ENCODE measurements around the gene ACKR2.

The ACKR2 gene

DNA sequence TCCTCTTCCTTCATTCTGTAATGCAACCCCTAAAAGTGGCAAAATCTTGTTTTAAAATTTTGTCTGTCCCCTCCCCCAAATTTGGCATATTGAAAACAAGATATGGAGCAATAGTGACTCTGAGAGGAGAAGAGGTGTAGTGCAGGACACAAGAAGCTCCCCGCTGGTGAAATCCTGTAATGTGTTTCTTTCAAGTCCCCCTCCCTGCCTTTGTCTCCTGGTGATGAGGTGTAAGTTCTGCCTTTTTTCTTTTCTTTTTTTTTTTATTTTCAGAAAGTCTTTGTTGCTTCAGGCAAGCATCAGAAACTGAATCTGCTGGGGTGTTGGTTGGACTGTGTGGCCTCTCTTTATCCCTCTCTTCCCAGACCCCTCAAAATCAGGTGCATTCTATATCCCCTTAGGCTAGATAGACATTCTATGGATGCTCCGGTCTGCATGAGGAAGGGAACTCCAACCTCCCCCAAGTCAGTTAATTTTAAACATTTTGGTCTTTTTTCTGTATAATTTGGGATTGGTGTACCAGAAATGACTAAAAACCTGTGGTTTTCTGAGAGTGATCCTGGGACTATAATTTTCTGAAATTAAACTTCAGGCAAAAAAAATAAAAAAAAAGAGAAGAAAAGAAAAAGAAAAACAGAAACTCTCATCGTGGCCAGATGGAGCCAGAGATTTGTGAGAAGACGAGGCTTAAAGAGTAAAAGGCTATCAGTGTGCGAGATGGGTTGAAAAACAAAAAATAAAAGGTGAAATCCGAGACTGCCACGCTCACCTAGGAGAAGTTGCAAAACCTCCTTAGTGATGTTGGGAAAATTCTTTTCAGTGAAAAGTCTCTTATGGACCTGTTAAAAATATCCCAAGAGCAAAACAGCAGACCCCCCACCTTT lies 21.4 kb downstream of the ACKR2 start:
- DNase-seq = peak in 1 of 2 experiments; percentile 11

DNA sequence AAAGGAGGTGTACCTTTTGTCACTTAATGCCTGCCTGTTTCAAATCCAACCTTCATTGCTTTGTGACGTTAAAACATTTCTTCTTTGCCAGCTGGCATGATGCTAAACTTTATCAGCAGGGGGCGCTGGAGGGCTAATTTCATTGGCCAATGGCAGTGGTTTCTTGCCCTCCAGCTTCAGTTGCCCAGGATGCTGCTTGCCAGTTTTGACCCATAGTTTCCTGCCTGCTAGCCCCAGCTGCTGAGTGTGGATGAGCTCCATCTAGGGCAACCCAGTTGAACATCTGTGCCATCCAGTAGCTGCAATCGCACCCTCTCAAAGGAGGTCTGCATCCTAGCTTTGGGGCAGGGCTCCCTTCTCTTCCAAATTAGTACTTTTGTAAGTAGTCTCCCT lies 22.1 kb downstream of the ACKR2 start:
- peak; percentile 46 to 54 for DNase-seq

DNA sequence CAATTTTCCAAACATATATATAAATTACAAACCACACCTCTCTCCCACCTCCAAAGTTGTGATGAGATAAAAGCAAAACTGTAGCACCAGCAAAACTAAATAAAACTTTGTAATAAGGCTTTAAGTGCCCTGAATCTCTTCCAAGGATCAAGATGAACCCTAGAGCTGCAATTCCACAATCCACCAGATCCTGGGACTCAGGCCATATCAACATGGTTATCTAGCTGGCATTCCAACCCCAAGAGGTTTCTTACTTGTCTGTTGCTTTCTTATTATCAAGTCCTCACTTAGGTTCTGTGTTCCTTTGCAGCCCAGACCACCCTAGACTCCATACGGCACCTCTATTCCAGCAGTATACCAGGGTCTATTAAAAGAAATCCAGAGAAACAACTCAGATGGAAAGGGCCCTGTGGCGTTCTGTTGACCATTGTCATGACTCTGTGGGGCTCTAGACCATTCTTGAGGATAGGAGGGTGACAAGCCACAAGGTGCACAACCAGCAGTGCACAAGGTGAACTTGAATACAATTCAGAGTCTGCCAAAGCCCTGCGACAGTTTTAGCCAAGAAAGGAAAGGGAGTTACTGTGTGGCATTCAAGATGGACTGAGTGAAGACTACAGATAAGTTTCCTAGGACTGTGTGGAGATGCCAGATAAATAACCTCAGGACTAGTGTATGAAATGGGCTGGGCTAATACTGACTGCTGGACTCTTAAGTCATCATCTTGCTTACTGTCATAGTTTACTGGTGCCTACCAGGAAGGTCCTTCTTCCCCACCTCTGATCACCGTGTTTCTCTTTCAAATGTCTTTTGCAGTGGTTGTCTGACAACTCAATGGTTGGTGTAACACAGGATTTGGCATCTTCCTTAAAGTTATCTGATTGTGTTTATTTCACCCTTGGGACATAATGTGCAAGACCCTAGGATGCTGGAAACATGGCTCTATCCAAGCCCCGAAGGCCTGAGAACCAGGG lies 27.2 kb downstream of the ACKR2 start:
- no peak for DNase-seq

DNA sequence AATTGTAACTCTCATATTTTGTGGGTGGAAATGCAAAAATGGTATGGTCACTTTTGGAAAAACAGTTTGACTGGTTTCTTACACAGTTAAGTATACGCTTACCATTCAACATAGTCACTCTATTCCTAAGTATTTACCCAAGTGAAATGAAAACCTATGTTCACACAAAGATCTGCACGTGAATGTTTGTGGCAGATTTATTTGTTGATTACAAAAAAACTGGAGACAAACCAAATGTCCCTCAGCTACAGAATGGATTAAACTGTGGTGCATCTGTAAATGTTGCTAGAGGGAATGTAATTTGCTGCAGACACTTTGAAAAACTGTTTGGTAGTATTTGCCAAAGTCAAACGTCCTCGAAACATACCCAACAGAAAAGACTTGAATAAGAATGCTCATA lies 29.3 kb downstream of the ACKR2 start:
- DNase-seq = no peak

DNA sequence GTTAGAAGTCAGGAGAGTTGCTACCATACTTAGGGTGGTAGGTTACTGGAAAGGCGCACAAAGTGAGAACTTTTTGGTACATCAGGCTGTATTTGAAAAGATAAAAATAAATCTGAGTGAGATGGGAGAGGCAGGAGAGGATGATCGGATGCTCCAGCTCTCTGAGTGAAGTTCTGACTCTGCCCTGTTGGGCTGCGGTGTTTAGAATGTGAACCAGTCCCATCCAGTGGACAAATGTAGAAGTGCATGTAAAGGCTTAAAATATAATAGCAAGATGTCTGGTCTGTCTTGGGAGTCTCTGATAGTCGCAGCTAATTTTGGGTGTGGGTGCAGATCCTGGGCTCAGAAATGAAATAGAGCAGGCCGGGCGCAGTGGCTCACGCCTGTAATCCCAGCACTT lies 30.4 kb downstream of the ACKR2 start:
- DNase-seq = peak in 1 of 2 experiments; percentile 14

DNA sequence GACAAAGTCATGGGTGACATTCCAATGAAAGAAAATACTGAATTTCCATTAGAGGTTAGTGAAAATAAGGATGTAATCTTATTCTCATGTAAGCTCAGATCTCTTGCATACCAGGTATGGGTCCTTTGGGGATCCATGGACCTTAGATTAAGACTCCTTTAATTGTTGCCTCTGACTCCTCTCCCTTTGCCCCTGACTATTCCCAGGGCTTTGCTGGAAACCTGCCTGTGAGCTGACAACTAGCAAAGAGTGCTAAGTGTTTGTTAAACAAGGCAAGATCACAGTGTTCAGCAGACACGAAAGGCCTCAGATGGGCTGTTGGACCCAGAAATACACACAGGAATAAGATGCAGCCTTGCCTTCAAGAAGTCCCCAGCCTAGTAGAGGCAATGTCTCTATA lies 32.1 kb downstream of the ACKR2 start:
- no peak for DNase-seq

DNA sequence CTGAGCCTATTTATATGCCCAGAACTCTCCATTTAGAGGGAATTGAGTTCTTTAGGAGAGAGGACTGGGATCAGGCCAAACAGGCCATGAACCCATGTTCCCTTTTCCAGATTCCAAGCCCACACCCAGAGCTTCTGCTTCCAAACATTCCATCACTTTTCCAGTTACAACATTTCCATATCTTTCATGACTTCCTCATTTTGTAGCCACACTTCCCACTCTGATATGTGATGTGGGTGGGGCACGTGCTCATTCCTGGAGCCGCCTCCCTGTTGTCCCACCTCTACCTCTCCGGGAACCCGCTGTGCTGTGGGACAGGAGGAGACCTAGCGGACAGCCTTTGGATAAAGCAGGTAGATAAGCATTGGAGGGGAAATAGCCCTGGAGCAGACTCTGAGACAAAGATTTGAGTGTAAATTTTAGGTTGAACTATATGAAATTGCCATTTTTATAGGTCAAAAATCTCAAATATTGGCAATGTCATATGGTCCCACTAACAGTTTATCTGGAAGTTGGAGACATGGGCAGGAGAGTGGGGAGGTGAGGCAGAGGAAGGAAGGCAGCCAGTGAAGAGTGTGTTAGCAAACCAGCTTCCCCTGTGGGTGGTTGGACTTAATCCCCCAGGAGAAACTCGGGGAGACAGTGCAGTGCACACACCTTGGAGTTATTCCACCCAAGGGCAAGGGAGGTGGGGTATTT lies 34.6 kb downstream of the ACKR2 start:
- no peak for DNase-seq

DNA sequence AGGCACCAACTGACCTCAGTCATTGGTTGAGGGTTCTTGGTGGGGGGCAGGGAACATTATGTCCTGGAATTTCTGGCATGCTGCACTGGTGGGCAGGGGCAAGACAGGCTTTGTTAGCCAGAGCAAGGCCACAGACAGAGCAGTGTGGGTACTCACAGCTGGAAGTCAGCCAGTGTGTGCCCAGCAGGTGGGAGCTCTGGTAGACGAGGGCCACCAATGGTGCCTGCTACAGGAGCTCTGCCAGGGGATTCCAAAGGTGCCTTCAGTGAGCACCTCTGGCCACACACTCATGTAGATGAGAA lies 35.1 kb downstream of the ACKR2 start:
- DNase-seq = no peak

DNA sequence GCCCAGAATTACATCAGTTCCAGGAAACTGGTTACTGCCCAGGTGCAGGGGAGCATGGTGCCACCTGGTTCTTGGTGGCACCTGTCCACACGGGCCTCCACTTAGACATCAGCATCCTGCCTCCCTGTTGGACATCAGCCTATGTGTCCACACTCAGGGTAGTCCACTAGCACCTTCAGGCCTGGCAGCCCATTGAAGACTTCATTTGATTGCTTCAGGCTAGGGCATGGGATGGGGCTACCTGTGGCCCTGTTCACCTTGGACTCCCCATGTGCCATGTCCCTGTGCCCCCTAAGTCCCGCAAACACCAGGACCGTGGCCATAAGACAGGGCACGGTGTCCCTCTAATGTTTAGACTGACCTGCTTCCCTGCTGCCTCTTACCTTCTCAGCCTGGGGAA lies 35.6 kb downstream of the ACKR2 start:
- no peak for DNase-seq

DNA sequence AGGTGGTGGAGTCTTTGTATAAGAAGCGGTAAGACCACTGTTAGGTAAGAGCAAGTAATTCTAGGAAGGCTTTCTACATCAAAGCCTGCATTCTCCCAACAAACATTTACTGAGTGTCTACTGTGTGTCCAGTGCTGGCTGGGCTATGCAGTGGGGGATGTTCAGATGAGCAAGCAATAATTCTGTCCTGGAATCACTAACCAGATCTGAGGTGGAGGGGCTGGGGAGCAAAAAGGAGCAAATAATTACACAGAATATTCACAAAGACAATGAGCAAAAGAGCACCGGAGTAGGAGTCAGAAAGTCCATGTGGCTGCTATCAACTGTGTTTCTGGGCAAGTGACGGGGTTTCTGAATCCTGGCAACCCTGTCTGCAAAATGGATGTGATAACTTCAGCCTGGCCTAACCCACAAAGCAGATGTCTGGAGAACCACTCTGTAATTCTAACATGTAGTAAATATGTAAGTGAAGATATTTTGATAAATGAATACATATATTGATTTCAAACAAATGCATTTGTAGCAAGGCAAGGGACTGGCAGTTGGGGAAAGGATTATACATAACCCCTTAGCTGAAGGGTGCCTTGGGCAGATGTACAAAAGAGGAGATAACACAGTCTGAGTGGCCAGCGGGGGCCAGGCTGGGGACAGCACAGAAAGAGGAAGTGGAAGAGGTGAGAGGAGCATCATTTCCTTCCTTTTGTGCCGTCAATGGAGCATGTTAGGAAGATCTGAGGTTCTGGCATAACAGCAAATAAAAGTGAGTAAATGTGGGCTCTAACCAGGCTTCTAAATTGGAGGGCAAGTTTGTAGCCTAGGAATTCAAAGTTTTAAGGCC lies 37.7 kb downstream of the ACKR2 start:
- no peak for DNase-seq

DNA sequence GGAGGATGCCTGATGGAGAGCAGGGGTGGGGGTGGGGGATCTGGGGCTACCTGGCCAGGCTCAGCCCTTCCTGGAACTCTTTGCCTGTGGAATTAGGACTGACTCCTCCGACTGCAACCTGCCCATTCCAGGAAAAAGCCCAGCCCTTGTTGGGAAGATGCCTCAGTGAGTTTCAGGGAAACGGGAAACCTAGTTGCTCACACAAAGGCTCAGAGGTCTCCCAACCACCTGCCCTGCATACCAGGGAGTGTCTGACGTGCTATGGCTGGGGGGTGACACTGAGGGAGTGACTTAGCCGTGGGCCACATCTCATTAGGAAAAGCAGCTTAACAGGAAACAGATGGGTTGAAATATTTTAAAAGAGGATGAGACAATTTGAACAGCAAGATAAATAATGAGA lies 38.5 kb downstream of the ACKR2 start:
- no peak for DNase-seq

DNA sequence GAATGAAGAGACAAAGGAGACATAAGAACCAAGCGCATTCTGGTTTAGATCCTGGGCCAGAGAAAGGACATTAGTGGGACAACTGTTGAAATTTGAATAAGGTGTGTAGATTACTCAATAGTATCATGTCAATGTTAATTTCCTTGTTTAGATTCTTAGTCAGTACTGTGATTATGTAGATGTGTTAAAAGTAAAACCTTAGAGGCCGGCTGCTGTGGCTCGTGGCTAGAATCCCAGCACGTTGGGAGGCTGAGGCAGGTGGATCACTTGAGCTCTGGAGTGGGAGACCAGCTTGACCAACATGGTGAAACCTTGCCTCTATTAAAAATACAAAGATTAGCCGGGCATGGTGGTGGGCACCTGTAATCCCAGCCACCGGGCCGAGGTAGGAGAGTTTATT lies 39.8 kb downstream of the ACKR2 start:
- no peak for DNase-seq

DNA sequence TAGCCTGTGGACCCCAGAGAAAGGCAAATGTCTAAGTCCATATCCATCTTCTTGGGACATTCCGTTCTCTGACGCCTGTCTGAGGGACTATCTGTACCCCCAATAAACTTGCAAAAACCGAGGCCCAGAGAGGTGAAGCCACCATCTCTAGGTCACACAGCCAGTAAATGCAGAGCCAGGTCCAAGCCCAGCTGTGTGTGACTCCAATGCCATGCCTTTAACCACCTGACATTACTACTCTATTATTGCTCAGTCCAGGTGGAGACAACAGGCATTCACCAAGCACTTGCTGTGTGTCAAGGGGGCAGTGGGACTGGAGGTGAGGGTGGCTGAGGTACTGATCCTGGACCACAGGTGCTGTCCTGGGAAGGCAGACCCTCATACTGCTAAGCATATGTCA lies 41.0 kb downstream of the ACKR2 start:
- no peak for DNase-seq

DNA sequence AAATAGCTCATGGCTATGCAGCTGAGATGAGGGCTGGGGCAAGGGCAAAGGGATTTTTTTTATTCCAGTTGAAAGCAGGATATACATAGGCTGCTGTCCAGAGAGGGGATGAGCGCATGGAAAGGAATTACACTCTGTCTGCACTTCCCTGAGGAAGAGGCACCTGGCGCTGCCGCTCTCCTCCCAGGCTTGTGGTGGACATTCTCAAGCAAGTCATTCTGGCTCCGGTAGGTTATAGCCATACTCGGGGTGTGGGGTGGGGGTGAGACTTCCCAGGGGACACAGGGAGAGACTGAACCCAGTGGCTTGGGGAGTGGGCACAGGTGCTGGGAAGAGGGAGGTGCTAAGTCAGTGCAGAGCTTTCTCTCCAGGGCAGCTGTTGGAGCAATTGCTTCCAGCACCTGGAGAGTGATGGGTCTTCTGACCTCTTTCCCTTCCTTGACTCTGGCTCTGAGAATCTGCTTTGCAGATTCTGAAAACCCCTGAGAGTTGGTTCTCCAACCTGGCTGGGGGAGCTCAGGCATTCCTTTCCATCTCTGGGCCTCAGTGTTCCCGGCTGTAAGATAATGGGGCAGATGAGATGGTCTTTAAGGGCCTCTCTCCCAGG lies 42.1 kb downstream of the ACKR2 start:
- no peak for DNase-seq

DNA sequence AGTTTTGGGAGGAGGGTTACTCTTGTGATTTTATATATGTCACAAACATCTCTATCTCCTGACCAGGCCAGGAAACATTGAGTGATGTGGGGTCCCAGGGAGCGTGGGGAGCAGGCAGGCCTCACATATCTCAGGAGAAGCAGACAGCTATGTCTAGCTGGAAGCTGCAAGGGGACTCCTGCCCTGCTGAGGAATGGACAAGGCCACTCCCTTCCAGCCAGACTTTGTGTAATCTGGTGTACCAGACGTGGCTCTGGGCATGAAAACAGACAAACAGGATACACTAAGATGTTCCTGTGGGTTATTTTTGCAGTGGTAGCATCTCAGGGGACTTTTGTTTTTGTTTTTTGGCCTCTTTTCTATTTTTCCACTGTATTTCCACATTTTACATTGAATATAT lies 43.2 kb downstream of the ACKR2 start:
- no peak for DNase-seq

DNA sequence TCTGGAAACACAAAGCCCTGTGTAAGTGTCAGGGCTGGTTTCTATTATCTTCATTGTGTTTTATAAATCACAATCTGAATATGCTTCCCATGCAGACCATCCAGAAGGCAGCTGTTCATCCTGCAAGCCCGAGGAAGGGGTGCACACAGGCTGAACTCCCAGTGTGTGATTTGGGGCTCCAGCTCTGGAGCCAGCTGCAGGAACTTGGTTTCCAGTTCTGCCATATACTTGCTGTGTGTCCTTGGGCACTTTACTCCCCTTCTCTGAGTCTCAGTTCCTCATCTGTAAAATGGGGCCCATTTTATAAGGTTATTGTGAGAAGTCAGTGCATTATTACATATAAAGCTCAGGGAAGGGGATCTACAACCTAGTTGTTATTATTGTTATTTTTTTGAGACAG lies 43.8 kb downstream of the ACKR2 start:
- DNase-seq = no peak

DNA sequence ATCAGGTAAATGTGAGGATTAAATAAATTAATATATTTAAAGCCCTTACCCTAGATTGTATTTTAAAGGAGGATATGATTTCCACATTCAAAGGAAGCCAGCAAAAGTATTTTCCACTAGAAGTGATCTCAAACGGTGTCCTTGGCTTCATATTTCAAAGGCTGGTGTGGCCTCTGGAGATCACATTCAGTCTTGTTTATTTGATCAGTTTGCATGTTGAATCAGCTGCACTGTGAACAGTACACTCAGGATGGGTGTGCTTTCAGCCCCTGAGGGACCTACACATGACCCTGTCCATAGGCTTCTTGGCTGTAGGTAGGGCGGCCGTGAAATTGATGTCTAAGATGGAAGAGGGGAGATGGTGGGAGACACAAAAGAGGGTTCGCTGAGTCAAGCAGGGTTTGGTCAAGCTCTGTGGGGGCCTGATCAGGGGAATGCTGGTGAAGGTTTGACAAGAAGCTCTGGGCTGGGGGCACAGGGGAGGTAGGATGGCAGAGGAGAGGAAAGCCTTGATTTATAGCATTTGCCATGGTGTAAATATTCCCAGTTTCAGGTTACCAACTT lies 44.6 kb downstream of the ACKR2 start:
- DNase-seq = peak; percentile 50 to 75

DNA sequence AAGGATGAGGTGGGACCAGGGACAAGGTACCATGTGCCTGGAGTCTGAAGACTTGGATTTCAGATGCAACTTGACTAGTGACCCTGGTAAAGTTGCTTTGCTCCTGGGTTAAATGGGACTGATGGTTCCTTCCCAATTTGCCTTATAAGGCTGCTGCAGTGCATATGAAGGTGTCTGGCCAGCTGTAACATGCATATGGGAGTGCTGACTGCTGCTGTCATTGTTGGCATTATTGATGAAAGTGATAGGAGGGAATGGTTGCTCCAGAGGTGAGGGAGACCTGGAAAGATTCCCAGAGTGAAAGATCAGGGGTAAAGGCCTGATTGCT lies 45.9 kb downstream of the ACKR2 start:
- no peak for DNase-seq

DNA sequence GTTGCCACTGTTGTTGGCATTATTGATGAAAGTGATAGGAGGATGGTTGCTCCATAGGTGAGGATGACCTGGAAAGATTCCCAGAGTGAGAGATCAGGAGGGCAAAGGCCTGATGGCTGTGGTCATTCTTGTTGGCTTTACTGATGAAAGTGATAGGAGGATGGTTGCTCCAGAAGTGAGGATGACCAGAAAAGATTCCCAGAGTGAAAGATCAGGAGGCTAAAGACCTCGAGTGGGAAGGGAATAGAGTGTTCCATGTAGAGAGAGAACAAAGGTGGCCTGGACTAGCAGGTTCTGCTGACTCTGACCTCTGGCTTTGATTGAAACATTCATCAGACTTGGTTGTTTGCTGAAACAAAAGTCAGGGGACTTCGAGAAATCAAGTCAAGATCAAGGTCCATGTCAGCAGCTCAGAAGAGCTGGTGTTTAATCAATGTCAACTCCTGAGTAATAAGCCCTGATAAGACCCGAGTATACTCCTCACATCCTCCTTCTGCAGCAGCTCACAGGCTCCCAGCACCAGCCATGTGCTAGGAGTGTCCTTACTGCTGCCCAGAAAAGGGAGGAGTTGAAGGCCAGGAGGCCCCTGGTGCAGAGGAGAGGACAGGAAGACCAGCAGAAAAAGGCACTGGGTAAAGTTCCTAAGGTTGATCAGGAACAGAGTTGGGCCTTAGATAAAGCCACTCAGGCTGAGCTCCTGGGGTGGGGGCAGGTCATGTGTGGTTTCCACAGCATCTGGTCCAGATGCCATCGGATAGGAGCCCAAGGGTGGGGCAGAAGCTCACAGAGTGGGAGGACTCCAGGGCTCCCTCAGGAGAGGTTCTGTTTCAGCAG lies 46.5 kb downstream of the ACKR2 start:
- DNase-seq = no peak

DNA sequence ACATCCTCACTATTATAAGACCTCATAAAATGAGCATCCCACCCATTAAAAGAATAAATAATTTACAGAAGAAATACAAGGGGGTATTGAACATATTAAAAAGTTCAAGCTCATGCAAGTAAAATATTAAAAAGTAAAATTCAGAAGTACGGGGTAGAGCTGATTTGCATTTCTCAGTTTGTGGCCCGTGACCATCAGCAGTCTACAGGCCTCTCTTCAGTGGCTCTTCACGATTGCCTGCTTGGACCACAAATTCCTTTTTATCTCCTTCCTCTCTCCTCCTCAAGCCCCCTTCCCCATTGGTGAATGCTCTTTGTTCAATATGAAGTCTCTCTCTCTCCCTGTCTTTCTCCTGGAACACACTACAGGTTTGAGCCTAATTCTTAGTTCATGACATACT lies 47.3 kb downstream of the ACKR2 start:
- DNase-seq = no peak
